Measurements from ENCODE around the gene KCTD21. TPM values are rescaled to one million over a fixed set of nuclear protein-coding genes. Genes with fewer than 3 reads are reported as not detected.

KCTD21 gene
- total RNA-seq, 1 donor from 2014 or later: 30.7 TPM

DNA sequence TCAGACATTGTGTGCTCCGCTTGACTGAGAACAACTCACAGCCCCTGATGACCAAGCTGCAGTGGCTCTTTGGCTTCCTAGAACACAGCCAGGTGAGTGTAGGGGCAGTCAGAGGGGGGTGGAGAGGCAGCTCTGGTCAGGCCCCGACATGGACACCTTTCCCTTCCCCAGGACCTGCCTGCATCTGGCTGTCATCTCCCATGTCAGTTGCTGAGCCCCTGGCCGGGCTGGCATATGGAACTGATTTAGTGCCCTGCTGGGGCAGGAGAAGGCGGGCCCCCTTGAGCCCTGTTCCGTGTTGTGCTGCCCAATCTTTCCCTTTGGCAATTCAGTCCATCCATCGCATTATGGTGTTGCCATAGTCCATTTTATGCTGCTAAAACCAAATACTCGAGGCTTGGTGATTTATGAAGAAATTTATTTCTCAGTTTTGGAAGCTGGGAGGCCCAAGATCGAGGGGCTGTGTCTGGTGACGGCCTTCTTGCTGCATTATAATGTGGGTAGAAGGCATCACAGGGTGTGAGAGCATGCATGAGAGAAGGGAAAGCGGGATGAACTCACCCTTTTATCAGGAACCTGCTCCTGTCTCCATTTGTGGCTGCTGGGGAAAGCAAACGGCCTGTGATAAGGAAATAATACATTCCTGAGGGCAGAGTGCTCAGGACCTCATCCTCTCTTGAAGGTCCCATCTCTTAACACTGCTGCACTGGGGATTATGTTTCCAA, 19.3 kb upstream of the KCTD21 start:
- peaks cover 52 to 76% of the 10 kb centered on the region in 2 donors for H3K36me3 ChIP-seq
- intact Hi-C loops (cut with DNase I): no loop called here
- H3K27me3 ChIP-seq: no peaks in the 10 kb centered on the region
- no peaks in the 10 kb centered on the region for H3K4me1 ChIP-seq
- no peak overlapping the region for H3K4me3 ChIP-seq
- TF ChIP-seq, protein P1, sequence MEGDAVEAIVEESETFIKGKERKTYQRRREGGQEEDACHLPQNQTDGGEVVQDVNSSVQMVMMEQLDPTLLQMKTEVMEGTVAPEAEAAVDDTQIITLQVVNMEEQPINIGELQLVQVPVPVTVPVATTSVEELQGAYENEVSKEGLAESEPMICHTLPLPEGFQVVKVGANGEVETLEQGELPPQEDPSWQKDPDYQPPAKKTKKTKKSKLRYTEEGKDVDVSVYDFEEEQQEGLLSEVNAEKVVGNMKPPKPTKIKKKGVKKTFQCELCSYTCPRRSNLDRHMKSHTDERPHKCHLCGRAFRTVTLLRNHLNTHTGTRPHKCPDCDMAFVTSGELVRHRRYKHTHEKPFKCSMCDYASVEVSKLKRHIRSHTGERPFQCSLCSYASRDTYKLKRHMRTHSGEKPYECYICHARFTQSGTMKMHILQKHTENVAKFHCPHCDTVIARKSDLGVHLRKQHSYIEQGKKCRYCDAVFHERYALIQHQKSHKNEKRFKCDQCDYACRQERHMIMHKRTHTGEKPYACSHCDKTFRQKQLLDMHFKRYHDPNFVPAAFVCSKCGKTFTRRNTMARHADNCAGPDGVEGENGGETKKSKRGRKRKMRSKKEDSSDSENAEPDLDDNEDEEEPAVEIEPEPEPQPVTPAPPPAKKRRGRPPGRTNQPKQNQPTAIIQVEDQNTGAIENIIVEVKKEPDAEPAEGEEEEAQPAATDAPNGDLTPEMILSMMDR (IDR thresholded peaks at IDR 0.05): no peak
- DNase-seq (ENCODE audit: low spot score in 2 of 2): no peak
- H3K9me3 ChIP-seq: no peaks in the 10 kb centered on the region
- H3K27ac ChIP-seq: peak overlapping the region; percentile 6 to 34

- H3K4me3 ChIP-seq: no peak overlapping the region
- H3K36me3 ChIP-seq: peaks cover 52 to 84% of the 10 kb centered on the region in 2 donors
- no peaks in the 10 kb centered on the region for H3K4me1 ChIP-seq
- TF ChIP-seq, protein P1 (IDR thresholded peaks at IDR 0.05): no peak
- intact Hi-C loops (cut with DNase I): no loop called here
- H3K9me3 ChIP-seq: no peaks in the 10 kb centered on the region
- DNase-seq (ENCODE audit: low spot score in 2 of 2): no peak
- H3K27me3 ChIP-seq: no peaks in the 10 kb centered on the region
- peak overlapping the region; percentile 6 to 34 for H3K27ac ChIP-seq
Observed at GRCh38 chr11:78205691-78206090, 17.3 kb upstream of the KCTD21 start.

DNA sequence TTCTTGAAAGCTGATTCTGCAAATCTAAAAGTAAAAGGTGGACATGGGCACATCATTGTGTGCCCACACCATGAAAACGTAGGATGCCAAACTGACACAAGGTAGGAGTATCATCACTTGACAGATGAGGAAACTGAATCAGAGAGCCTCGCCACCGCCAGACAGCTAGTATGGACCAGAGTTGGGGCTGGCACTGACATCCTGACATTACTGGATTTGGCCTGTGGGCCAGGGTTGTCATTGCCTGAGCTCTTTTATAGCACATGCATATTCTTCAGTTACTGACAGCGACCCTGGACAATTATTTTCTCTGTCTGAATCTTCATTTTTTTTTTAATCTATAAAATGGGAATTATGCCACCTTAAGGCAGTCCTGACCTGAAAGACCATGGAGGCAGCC, 16.8 kb upstream of the KCTD21 start:
- peaks cover 52 to 84% of the 10 kb centered on the region in 2 donors for H3K36me3 ChIP-seq
- DNase-seq (ENCODE audit: low spot score in 2 of 2): no peak
- intact Hi-C loops (cut with DNase I): no loop called here

GRCh38 chr11:78203184-78203583, 14.8 kb upstream of the KCTD21 start:
- TF ChIP-seq, protein P1 (IDR thresholded peaks at IDR 0.05): no peak
- Histone ChIP-seq H3K9me3 (no peaks in the 10 kb centered on the region), H3K27ac (peak overlapping the region in 1 of 2 donors; percentile 10), H3K4me1 (no peaks in the 10 kb centered on the region), H3K27me3 (no peaks in the 10 kb centered on the region), H3K4me3 (no peak overlapping the region), H3K36me3 (peaks cover 43 to 84% of the 10 kb centered on the region in 2 donors)
- intact Hi-C loops (cut with DNase I): no loop called here
- DNase-seq (ENCODE audit: low spot score in 2 of 2): no peak

More for the DNA sequence above, 16.8 kb upstream of the KCTD21 start:
- TF ChIP-seq, protein P1 (IDR thresholded peaks at IDR 0.05): no peak
- no peak overlapping the region for H3K4me3 ChIP-seq
- H3K27me3 ChIP-seq: no peaks in the 10 kb centered on the region
- H3K27ac ChIP-seq: peak overlapping the region in 1 of 2 donors; percentile 6
- H3K9me3 ChIP-seq: no peaks in the 10 kb centered on the region
- H3K4me1 ChIP-seq: no peaks in the 10 kb centered on the region

- Histone ChIP-seq H3K36me3 (peaks cover 43 to 84% of the 10 kb centered on the region in 2 donors), H3K27me3 (no peaks in the 10 kb centered on the region), H3K9me3 (no peaks in the 10 kb centered on the region)
Observed at GRCh38 chr11:78202733-78203167, 14.3 kb upstream of the KCTD21 start.

More at GRCh38 chr11:78202733-78203167, 14.3 kb upstream of the KCTD21 start:
- no peak for DNase-seq (ENCODE audit: low spot score in 2 of 2)
- H3K4me3 ChIP-seq: no peak overlapping the region
- intact Hi-C loops (cut with DNase I): no loop called here
- H3K27ac ChIP-seq: peak overlapping the region in 1 of 2 donors; percentile 10
- H3K4me1 ChIP-seq: no peaks in the 10 kb centered on the region
- TF ChIP-seq, protein P1 (IDR thresholded peaks at IDR 0.05): no peak
